ENCODE results near the gene C17orf100.
"Not testable (repeated sequence)": the region's sequence is repeated elsewhere in the genome, so short reads cannot be mapped to it uniquely, and the experiment has no call there.

The C17orf100 gene

DNA sequence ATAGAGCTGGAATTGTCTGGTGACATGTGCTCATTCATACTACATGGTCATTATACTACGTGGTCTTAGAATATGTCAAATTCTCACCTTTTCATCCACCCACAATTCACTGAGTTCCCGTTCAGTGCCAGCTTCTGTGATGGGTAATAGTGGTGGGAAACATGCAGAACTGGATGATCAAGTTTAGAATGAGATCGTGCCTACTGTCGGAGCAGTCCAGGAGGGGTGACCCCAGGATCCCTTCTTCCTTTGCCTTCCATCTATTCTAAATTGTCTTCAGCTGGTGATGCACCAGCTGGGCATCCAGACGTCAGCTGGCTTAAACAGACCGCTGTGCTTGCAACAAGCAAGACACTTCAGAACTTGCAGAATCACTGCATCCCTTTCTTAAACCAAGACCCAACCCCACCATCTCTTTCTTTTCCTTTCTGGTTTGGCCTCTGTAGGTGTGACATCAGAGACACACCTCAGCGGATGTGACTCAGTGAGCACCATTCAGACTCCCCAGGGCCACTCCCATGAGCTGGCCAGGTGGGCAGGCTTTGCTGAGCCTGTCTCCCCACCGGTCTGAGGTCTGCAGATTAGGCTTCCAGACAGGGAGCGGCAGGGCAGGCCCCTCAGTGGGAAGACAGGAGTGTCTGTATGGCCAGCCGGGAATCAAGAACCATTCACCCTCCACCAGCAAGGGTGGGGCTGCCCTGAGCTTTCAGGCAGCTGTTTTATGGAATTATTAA lies 18.1 kb downstream of the C17orf100 start:
- no peak for DNase-seq (ENCODE audit: low spot score)

DNA sequence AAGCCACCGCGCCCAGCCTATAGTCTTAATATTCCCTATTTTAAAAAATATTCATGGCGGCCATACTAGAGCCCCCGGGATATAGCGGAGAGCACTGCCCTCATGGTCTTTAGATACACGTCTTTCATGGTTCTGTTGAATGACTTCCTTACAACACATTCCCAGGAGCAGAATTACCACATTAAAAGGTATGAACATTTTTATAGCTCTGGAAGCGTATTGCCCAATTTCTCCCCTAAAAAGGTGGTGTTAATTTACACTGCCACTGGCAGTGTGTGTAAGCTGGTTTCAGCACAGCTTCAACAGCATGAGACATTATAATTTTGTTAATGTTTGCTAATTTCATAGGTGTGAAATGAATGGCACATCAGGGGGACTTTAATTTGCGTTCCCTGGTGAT lies 19.0 kb downstream of the C17orf100 start:
- no peak for DNase-seq (ENCODE audit: low spot score)

DNA sequence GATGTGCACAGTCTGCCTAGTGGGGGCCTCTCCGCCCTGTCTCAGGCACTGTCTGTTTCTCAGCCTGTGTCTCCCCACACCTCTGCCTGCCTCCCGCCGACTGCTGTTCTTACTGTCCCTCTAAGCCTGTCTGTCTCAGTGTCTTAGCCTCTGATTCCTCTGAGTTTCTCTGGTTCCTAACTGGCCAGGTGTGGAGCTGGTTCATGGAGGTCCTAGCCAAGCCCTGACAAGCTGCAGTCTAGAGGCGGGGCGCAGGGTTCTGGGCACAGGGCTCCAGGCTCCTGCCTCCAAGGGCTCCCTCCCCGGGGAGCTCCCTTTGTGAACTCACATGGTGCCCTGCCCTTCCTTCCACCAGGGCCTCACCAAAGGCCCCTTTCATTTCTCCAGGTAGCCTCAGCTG lies 19.4 kb downstream of the C17orf100 start:
- no peak for DNase-seq (ENCODE audit: low spot score)

DNA sequence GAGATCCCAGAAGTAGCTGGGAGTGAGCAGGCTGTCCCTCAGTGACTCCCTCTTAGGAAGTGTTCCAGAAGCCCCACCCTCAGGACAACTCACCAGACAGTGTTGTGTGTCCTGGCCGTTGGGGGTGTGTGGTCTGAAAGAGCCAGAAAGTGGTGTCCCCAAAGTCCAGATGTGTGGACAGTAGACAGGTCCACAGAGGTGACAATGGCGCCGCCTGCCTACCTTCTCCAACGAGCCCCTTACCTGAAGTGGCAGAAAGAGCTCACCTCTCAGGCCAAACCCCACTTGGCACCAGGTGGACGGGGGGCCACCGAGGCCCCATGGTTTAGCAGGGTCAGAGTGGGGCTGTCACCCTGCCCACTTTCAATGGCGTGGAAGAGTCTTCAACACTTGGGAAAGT lies 19.9 kb downstream of the C17orf100 start:
- no peak for DNase-seq (ENCODE audit: low spot score)

DNA sequence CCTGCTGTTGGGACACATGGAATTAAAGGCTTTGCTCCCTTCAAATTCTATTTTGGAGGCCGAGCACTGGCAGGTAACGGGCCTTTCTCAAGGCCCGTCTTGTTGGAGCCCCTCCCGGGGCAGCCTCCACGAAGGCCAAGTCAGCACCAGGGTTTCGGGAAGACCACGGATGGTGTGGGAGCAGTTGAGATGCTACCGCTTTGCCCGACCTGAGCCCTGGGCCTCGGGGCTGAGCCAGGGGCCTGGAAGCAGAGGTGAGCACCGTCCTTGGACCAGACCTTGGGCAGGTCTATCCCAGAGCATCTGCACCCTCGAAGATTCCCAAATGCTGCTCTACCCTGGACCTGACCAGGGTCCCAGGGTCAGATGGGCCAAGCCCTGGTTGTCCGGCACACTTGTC lies 23.0 kb downstream of the C17orf100 start:
- no peak for DNase-seq (ENCODE audit: low spot score)

DNA sequence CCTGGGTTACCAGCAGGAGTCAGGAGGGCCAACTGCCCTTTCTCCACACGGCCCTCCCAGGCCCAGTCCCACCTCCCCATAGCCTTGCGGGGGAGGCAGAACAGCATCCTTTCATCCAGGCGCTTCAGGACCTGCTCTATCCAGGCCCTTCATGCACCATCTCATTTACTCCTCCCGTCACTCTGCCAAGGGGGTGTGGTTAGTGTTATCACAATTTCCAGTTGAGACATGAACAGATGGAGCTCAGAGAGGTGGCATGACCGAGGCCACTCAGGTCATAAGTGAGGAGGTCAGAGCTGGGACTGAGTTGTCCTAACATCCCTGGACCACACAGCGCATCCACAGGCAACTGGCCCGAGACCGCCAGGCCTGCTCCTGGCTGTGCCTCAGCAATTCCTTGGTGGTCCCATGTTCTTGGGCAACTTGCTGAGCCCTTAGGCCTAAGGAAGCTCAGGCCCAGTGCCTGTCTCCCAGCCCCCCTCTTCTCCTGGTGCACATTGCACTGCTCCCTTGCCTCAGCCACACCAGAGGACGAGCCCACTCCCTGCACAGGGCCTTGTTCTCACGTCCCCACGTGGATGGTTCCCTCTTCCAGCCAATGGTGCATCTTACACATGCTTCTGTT lies 23.8 kb downstream of the C17orf100 start:
- no peak for DNase-seq (ENCODE audit: low spot score)

DNA sequence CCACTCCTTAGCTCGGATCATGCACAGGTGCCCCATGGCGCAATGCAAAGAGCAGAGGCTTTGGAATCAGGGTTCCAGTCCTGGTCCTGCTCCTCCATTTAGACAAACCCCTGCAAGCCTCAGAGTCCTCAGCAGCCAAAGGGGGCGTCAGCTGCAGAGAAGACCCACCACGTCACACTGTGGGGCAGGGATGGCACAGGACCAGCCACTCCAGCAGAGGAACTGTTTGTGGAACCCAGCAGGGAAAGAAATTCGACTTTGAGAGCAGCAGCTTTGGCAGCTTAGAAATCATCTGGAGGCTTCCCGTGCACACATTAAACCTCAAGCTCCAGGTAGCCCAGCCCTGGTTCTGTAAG lies 25.2 kb downstream of the C17orf100 start:
- no peak for DNase-seq (ENCODE audit: low spot score)

DNA sequence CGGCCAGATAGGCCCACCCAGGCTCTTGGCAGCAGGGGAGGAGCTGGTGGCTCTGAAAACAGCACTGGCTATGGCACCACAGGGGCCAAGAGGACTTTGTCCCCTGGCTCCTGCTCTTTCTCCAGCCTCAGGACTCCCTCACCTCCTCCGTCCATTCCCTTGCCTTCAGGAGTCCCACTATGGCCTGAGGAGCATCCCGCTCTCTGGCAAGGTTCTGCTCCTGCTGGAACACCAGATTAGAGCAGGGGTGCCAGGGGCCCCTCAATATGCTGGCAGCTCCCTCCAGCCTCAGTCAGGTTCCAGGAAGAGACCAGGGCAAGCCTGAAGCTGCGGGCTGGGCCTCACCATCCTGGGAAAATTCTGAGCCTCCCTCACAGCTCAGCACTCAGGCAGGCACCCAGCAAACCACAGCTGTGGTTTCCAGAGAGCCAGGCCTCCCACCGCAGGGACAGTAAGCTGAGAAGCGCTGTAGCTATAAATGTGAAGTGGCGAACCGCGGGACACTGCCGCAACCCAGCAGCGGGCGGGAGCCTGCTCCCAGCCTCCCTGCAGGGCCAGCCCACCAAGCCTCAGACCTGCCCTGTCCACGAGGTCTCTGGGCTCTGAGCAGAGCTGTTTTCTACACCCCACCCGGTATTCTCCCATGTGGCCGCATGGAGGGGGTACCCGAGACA lies 25.7 kb downstream of the C17orf100 start:
- no peak for DNase-seq (ENCODE audit: low spot score)

DNA sequence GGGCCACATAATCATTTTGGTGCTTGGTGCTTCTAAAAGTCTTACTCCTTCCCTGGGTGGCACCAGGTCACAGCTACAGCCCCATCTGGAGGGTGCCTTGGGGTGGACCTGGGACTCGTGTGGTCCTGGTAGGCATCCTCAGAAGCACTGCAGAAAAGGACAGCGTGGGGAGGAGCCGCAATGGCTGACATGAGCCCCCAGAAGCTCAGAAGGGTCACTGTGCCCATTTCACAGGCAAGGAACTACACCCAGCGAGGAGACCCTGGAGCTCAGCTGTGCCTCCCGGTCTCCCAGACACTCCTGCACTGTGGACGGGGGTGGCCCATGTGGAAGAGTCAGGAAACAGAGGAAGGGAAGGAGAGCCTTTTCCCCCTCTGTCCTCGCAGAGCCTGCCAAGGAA lies 26.4 kb downstream of the C17orf100 start:
- no peak for DNase-seq (ENCODE audit: low spot score)

DNA sequence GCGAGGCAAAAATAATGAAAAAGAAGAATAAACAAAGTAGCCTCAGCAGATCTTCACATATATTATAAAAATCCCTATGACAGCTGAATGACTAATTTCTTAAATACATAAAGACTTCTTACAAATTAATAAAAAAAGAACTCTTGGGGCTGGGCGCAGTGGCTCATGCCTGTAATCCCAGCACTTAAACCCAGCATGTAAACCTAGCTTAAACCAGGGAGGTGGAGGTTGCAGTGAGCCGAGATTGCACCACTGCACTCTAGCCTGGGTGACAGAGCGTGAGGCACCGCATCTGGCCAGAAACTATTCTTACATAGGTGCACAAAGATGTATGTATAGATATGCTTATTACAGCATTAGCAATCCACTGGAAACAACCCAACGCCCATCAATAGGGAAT lies 27.7 kb downstream of the C17orf100 start:
- DNase-seq (ENCODE audit: low spot score), result no peak

DNA sequence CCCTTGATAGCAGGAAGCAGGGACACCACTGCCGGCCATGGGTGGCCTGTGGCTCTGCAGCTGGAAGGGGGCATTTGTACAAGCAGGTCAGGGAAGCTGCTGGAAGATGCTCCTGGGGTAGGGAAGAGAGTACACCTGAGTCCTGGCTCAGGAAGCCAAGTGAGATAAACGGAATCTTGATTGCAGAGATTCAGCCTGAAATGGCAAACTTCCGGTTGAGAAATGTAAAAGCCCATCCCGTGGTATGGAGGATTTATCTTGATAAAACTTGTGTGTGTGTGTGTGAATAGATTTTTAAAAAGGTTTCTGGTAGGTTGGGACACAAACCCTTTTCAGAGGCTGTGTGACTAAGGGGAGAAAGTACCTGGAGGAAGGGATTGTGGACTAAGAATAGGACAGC lies 29.6 kb downstream of the C17orf100 start:
- no peak for DNase-seq (ENCODE audit: low spot score)

DNA sequence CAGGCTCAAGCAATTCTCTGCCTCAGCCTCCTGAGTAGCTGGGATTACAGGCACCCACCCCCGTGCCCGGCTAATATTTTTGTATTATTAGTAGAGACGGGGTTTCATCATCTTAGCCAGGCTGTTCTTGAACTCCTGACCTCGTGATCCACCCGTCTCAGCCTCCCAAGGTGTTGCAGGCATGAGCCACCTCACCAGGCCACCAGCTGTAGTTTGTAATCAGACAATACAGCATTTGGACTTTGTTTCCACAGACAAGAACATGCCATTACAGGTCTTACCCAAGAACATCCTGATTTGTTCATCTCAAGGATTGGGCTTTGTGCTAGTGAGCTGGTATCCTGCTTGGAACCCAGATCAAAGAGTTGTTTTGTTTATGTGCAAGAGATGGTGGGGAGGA lies 30.1 kb downstream of the C17orf100 start:
- DNase-seq (ENCODE audit: low spot score), result no peak

DNA sequence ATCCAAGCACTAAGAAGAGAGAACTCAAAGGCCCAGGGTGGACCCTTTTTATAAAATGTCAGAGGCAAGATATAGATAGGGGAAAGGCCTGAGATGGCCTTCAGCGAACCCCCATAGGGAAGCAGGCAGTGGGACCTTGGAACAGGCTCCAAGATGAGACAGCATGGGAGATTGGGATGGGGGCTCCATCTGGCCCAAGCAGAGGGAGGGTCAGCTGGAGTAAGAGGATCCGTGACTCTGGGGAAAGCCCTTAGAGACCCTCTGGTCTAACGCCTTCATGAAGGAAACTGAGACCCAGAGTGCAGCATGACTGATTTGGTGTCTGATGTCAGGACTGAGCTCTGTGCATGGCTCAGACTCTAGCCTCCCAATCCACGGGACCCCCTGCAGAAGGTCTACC lies 30.8 kb downstream of the C17orf100 start:
- no peak for DNase-seq (ENCODE audit: low spot score)

DNA sequence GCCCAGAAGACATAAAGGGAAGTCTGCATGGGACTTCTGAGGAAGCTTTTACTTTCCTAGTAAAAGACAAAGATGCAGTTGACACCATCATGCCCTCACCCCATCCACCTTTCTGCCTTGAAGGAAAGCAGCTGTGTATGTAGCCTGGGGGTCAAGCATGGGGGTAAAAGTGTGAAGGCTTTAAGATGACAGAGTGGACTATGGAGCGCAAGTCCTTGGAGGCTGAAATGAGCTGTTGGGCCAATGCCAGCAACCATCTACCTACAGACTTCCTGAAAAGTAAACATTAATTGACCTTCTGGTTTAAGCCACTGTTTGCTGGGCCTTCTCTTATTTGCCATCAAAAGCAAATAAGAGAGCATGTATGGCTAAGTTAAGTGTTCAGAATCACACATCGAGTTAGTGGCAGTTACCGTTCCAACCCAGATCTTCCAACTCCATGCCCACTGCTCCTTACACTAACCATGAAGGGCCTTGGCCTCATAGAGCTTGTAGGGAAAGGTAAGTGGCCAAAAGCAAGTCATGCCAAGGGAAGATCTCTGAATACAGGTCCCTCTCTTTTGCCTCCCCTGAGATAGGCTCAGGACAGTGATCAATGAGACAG lies 31.6 kb downstream of the C17orf100 start:
- DNase-seq (ENCODE audit: low spot score), result no peak

DNA sequence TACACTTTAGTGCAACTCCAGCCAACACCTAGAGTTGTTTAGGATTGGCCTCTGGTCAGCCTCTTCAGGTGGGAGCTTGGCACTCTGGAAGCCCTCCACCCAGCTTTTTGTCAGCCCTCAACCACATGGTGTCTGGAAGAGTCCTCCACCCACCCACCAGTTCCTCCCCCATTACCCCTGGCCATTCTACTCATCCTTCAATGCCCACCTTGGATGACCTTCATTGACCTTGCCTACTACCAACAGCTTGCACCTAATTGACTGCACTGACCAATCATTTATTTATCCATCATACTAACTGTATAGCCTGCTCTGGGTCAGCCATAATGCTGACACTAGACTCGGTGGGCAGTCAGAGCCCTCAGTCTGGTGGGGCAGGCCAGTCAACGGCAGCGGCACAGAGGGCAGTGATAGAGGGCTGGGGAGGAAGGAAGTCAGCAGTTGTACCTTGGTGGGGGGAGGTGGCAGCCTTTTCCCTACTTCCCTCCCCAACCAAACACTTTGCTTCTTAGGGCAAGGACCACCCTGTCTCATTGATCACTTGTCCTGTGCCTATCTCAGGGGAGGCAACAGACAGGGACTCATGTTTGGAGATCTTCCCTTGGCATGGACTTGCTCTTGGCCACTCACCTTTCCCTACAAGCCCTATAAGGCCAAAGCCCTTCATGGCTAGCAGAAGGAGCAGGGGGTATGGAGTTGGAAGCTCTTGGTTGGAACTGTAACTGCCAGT lies 32.3 kb downstream of the C17orf100 start:
- DNase-seq (ENCODE audit: low spot score), result no peak

DNA sequence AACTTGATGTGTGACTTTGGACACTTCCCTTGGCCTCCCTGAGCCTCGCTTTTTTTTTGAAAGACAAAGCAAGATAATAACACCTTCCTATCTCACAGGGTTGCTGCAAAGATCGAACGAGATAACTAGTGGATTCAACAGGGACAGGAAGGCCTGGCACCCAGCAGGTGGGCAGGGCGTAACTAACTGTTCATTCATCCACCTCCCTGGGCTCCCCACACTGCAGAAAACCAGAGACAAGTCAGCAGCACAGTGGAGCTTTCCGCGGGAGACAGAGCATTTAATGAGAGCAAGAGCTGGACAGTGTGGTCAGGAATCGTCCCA lies 32.9 kb downstream of the C17orf100 start:
- no peak for DNase-seq (ENCODE audit: low spot score)

DNA sequence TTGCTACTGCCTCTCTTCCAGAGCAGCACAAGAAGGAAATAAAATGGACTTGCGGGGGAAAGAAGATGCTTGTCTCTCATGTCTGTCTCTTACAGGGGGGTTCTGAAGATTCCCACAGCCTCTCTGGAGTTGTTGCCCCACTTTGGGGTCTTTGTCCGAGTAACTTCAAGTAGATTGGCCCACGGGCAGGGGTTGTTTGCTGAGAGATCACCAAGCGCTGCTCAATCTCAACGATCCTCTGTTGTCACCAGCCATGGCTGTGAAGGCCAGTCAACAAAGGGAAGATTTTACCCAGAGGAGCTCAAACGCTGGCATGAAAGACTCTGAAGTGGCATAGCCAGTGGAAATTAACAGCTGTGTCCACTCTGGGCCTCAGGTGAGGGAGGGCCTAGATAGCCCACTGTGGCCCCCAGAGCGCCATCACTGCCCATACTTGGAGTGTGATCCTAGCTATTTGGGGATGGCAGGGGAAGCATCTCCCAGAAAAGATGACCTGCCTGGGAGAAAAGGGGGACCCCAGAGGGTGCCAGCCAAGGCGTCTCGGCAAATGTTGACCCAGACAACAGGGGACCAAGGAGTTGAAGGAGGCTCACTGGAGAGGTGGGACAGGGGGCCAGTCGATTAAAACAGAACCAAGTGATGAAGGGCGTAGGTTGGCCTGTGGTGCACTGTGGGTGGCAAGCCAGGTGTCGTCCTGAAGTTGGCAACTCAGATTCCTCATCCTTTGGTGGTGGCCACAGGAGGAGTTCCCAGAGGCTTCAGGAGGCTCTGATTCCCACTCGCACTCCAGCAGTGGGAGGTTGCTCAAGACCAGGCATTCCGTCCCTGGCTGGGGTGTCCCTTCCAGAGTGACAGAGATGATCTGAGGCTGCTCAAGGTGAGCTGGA lies 33.6 kb downstream of the C17orf100 start:
- DNase-seq (ENCODE audit: low spot score), result no peak

DNA sequence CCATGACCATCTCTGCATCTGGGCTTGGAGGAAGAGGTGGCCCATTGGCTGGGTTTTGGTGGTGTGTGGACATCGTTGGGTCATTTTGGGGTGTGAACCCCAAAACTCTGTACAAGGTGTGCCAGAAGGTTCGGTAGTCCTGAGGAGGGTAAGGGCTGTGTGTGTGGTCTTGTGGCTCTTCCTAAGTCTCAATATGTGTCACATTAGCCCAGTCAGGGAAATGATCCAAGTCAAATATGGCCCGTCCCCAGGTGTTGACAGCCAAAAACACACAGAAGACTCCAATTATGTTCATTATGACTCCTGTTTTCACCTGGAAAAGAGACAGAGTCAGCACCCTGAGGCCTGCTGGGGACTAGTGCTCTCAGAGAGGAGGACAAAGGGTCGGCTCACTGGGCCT lies 34.5 kb downstream of the C17orf100 start:
- DNase-seq (ENCODE audit: low spot score), result no peak

DNA sequence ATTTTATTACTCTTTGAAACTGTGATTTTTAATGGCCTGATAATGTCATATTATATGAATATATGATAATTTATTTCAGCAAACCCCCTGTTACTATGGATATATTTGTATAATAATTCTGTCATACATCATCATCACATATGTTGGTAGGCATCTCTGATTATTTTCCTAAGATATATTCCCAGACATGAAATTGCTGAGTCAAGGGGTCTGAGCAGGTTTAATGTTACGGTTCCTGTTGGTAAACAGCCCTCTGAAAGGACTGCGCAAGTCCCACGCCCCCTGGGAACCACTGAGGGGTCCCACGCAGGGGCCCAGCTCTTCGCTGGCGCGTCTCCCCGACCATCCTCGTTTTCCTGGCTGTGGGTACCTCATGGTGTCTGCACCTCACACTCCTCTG lies 37.4 kb downstream of the C17orf100 start:
- DNase-seq (ENCODE audit: low spot score), result no peak

DNA sequence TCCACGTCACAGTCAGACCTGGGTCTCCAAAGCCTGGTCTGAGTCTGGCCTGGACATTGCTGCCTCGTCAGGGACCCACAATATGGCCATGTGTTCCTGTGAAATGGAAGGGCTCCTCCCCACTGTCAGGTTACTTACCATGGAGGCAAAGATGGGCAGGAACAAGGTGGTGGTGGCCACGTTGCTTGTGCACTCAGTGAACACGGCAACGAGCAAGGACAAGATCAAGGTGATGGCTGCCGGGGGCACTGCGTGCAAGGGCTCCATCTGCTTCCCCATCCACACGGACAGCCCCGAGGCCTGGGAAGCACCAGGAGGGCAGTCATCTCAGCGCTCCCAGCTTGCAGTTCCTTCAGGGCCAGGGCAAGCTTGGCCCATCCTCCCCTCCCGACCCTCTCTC lies 39.1 kb downstream of the C17orf100 start:
- no peak for DNase-seq (ENCODE audit: low spot score)

DNA sequence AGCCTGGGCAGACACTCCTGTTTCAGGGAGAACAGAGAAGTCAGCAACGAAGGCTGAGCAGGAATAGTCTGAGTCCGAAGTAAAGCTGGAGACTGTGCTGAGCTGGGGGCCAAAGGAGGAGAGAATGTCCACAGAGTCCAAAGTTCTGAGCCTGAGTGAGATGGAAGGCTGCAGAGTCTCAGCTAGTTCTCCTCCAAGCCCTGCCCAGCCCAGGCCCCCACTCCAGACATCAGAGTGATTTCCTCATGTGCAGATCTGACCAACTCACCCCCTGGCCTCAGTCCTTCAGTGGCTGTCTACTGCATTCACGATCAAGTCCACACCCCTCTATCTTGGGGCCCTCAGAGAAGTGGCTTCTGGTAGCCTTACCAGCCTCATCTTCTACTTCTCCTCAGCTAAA lies 40.0 kb downstream of the C17orf100 start:
- no peak for DNase-seq (ENCODE audit: low spot score)

DNA sequence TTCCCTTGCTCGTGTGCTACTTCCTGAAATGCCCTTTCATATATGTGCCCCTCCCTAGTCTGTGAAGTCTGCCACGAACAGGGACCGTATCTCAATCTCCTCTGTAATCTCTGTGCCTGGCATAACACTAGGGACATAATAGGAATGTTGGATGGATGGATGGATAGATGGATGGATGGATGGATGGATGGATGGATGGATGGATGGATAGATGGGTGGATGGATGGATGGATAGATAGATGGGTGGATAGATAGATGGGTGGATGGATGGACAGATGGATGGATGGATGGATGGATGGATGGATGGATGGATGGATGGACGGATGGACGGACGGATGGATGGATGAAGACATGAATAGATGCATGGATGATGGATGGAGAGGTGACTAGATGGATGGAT lies 40.4 kb downstream of the C17orf100 start:
- DNase-seq (ENCODE audit: low spot score), result not testable (repeated sequence)

Measured in cerebellar cortex (tissue), 1 donor.